ENCODE results near the gene PTPRD. TPM values are rescaled to one million over a fixed set of nuclear protein-coding genes. Genes with fewer than 3 reads are reported as not detected.

Gene PTPRD
- polyA plus RNA-seq, 1 experiment = 0.39 TPM

- CTCF ChIA-PET = no interaction called here
- no peak for DNase-seq (ENCODE audit: low read depth)
These were observed 1796.9 kb downstream of the PTPRD start for GRCh38 chr9:8815931-8816330.

GRCh38 chr9:8815219-8815618 is 1797.6 kb downstream of the PTPRD start:
- no peak for DNase-seq (ENCODE audit: low read depth)
- H3K36me3 ChIP-seq (ENCODE audit: control insufficient read depth, insufficient read depth, low read length) = no peaks in the 10 kb centered on the region
- TF ChIP-seq, protein P1, sequence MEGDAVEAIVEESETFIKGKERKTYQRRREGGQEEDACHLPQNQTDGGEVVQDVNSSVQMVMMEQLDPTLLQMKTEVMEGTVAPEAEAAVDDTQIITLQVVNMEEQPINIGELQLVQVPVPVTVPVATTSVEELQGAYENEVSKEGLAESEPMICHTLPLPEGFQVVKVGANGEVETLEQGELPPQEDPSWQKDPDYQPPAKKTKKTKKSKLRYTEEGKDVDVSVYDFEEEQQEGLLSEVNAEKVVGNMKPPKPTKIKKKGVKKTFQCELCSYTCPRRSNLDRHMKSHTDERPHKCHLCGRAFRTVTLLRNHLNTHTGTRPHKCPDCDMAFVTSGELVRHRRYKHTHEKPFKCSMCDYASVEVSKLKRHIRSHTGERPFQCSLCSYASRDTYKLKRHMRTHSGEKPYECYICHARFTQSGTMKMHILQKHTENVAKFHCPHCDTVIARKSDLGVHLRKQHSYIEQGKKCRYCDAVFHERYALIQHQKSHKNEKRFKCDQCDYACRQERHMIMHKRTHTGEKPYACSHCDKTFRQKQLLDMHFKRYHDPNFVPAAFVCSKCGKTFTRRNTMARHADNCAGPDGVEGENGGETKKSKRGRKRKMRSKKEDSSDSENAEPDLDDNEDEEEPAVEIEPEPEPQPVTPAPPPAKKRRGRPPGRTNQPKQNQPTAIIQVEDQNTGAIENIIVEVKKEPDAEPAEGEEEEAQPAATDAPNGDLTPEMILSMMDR (IDR thresholded peaks at IDR 0.05; ENCODE audit: insufficient read depth, low read depth, low read length) = no peak
- no peaks in the 10 kb centered on the region for H3K27me3 ChIP-seq (ENCODE audit: control insufficient read depth, insufficient read depth, low read length)
- no peak overlapping the region for H3K4me3 ChIP-seq (ENCODE audit: low read depth, low read length)
- ChIA-PET POLR2A (no interaction called here), CTCF (no interaction called here)

More at GRCh38 chr9:8815931-8816330, 1796.9 kb downstream of the PTPRD start:
- Histone ChIP-seq H3K27me3 (ENCODE audit: control insufficient read depth, insufficient read depth, low read length) (no peaks in the 10 kb centered on the region), H3K4me3 (ENCODE audit: low read depth, low read length) (no peak overlapping the region), H3K36me3 (ENCODE audit: control insufficient read depth, insufficient read depth, low read length) (no peaks in the 10 kb centered on the region)
- TF ChIP-seq, protein P1 (IDR thresholded peaks at IDR 0.05; ENCODE audit: insufficient read depth, low read depth, low read length) = no peak
- POLR2A ChIA-PET = no interaction called here

GRCh38 chr9:8812888-8813287 is 1799.9 kb downstream of the PTPRD start:
- DNase-seq (ENCODE audit: low read depth) = no peak
- ChIA-PET POLR2A (no interaction called here), CTCF (interaction anchor here (0.7 kb wide), 1 partner anchor 1913 kb away, joined by 3 read pairs; no protein-coding TSS in a partner anchor)
- TF ChIP-seq, protein P1 (IDR thresholded peaks at IDR 0.05; ENCODE audit: insufficient read depth, low read depth, low read length) = no peak
- H3K36me3 ChIP-seq (ENCODE audit: control insufficient read depth, insufficient read depth, low read length) = no peaks in the 10 kb centered on the region
- no peaks in the 10 kb centered on the region for H3K27me3 ChIP-seq (ENCODE audit: control insufficient read depth, insufficient read depth, low read length)
- H3K4me3 ChIP-seq (ENCODE audit: low read depth, low read length) = no peak overlapping the region

DNA sequence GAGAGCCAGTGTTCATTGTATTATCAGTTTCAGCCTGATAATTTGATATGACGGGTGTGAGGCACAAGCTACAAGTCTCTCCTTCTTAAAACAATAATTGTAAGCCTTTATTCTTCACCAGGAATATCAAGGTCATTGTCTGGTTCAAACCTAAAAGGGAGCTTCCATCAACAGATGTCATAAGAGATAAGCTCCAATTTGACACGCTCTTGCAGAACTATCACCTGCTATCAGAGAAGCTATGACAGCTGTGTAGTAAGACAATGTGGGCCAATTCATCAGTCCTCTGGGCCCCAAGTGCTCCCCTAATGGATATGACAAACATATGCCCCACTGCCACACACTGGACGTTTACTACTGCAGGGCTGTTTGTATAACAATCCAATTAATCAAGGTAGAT is 1803.1 kb downstream of the PTPRD start:
- CTCF ChIA-PET = no interaction called here
- Histone ChIP-seq H3K4me3 (ENCODE audit: low read depth, low read length) (no peak overlapping the region), H3K27me3 (ENCODE audit: control insufficient read depth, insufficient read depth, low read length) (no peaks in the 10 kb centered on the region), H3K36me3 (ENCODE audit: control insufficient read depth, insufficient read depth, low read length) (no peaks in the 10 kb centered on the region)
- TF ChIP-seq, protein P1 (IDR thresholded peaks at IDR 0.05; ENCODE audit: insufficient read depth, low read depth, low read length) = no peak
- no peak for DNase-seq (ENCODE audit: low read depth)
- POLR2A ChIA-PET = no interaction called here

DNA sequence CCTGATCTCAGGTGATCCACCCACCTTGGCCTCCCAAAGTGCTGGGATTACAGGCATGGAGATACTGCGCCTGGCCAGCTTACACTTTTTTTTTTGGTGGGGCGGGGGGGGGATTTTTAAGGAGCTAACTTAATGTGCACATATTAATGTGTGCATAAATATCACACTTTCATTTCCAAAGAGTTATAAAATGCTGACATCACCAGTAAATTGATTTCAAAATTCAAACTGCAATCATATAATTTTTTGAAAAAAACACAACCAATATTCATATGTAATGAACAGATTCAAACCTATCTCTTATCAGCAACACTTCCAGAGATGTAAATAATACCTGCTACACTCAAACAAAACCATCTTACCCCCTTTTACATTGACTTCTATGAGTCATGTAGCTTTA is 1806.7 kb downstream of the PTPRD start:
- H3K36me3 ChIP-seq (ENCODE audit: control insufficient read depth, insufficient read depth, low read length) = no peaks in the 10 kb centered on the region
- ChIA-PET POLR2A (no interaction called here), CTCF (interaction anchor here (1.2 kb wide), 1 partner anchor 17 kb away, joined by 3 read pairs; no protein-coding TSS in a partner anchor)
- H3K27me3 ChIP-seq (ENCODE audit: control insufficient read depth, insufficient read depth, low read length) = no peaks in the 10 kb centered on the region
- DNase-seq (ENCODE audit: low read depth) = no peak
- TF ChIP-seq, protein P1 (IDR thresholded peaks at IDR 0.05; ENCODE audit: insufficient read depth, low read depth, low read length) = no peak
- no peak overlapping the region for H3K4me3 ChIP-seq (ENCODE audit: low read depth, low read length)
